Fibroblast of villous mesenchyme (primary cell): Measurements from ENCODE around the gene GGACT. TPM values are rescaled to one million over a fixed set of nuclear protein-coding genes. Genes with fewer than 3 reads are reported as not detected.

Experiments used
- DNase-seq: peaks from one replicate; pipeline ENCODE4 v3.0.0-alpha.2; 2010; ENCODE audit warnings: low read depth
- H3K4me3 ChIP-seq: 2 replicates; pipeline ENCODE4 v1.5.1; 2011; ENCODE audit warnings: low read depth, mild to moderate bottlenecking, low read length
- CTCF ChIP-seq: IDR thresholded peaks from 2 replicates; pipeline ENCODE4 v1.5.1; 2012; ENCODE audit warnings: low read depth, mild to moderate bottlenecking, low read length; ENCODE audit not compliant: insufficient read depth
- total RNA-seq: library from RNA; depleted of rRNA; stranded (reverse); fragments of >200 nt; gene quantifications from 2 replicates; pipeline ENCODE4 v1.2.3, GENCODE V29; 2012

Gene GGACT
- total RNA-seq, 1 donor, result 8.2 TPM

DNA sequence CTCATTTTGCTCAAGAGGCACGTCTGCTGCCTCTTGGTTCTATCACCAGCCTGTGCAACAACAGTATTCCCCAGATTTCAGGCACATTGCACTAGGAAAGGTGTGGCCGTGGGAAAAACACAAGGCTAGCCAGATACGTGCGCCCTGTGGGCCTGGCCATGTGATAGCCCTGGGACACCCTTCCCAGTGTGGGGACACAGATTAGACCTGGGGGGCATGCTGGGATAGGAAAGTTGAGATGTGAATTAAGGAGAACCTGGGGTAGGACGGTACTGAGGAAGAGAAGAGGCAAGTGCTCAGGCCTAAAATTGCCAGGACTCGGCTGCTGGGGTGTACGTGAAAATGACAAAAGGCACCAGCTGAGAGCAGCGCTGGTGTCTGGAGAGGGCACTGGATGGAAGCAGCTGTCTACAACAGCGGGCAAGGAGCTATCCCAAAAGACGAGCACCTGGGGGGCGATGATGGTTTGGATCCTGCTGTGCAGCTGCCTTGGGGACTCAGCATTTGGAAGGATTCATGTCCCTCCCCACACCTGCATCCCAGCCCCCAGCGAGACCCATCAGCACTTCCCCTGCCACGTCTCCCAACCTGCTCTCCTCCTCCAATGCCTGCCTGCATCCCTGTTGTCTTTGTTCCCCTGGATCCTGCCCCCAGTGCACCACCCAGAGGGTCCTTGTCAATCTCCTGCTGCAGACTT is 54.3 kb downstream of the GGACT start:
- no peak for DNase-seq
- TF ChIP-seq CTCF, result no peak

DNA sequence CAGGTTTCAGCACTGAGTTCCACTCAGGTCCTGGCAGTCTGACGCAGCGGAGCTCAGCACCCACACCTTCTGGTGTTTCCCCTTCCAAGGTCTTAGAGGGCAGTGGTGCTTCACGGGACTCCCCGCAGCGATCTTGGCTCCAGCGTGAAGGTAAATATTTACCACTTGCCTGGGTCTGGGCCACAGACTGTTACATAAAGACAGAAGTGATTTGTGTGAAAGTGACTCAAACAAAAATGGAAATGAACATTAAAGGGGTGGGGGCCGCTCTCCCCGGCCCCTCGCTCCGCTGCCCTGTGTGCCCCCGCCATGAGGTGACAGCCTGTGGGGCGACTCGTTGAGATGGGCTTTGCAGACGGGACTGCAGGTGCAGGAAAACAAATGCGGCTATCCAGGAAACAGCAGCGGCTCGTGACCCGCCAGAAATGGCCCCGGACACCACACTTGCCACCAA is 55.0 kb downstream of the GGACT start:
- no peak for TF ChIP-seq CTCF
- no peak for DNase-seq
- no peak overlapping the region for H3K4me3 ChIP-seq

More for the DNA sequence above, 54.3 kb downstream of the GGACT start:
- H3K4me3 ChIP-seq, result no peak overlapping the region

GRCh38 chr13:100532836-100533435 is 55.7 kb downstream of the GGACT start:
- no peak for DNase-seq
- H3K4me3 ChIP-seq, result no peak overlapping the region
- TF ChIP-seq CTCF, result no peak

DNA sequence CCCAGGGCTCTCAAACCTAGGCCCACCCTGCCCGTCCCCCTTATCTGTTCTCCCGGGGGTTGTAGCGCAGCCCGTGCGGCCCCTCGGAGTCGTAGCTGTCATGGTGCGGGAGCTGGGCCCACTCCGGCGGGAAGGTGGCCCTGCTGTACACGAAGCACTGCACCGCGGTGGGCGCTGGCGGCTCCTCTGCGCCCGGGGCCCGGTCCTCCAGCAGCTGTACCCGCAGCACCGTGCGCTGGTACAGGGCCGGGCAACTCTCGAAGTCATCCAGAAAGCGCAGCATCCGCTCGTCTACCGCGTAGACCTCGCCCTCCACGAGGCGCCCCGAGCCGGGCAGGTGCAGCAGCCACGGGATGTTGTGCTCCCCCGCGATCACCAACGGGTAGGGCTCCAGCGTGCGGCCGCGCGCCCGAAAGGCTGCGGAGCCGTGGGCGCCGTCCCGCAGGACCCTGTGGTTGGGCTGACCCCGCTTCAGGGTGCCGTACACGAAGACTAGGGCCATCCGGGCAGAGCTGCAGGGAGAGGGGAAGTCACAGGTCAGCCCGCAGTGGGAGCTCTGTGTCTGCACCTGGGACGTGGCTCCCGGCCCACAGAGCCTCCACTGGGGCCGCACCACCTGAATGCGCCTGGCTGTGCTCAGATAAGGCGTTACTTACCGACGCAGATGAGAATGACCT is 56.4 kb downstream of the GGACT start:
- DNase-seq, result no peak
- H3K4me3 ChIP-seq, result no peak overlapping the region
- no peak for TF ChIP-seq CTCF

DNA sequence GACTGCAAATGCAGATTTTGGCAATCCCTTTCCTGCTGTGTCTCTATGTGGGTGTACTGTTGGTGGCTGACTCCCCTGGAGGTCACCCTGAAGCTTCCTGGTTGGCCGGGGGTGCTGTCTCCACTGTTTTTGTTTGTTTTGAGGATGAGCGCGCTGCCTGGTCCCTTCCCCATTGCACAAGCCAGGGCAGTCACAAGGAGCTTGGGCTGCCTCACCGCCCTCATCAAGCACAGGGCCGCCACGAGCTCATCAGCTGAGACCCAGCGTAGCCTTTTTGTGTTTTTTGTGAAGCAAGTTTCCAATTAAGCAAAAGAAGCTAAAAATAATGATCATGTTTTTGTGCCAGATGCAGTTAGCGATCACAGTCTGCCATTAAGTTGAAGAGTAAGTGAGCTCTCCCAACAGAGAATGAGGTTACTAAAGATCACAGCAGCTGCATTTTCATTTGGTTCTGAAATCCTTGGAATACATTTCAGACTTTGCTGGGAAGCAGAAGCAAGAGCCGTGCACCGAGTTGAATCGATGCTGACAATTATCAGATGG is 57.8 kb downstream of the GGACT start:
- no peak for TF ChIP-seq CTCF
- DNase-seq, result peak; percentile 69
- H3K4me3 ChIP-seq, result no peak overlapping the region

DNA sequence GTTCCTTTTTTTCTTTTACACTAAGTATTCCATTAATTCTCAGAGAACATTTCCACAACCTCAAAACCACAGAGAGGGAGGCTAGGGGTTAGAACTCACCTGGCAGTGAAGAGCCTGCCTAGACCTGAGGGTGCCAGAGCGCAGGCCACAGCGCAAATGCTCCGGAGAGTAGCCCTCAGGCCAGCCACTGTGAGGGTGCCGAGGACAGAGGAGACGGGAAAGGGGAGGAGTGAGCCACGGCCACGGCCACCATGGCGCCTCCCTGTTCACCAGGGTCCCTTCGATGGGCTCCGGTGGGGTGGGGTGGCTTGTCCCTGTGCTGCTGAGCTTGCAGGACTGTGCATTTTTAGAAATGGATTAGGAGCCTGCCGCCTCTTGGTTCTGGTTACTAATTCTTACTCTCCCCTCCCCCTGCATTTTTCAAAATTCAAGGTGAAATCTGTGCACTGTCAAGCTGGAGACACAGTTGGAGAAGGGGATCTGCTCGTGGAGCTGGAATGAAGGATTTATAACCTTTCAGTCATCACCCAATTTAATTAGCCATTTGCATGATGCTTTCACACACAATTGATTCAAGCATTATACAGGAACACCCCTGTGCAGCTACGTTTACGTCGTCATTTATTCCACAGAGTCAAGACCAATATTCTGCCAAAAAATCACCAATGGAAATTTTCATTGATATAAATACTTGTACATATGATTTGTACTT is 58.8 kb downstream of the GGACT start:
- H3K4me3 ChIP-seq, result no peak overlapping the region
- no peak for DNase-seq
- TF ChIP-seq CTCF, result no peak
